ENCODE measurements around the gene PIGQ. TPM values are rescaled to one million over a fixed set of nuclear protein-coding genes. Genes with fewer than 3 reads are reported as not detected.

Gene PIGQ
- total RNA-seq, 1 donor from 2014 or later: 44.9 TPM

DNA sequence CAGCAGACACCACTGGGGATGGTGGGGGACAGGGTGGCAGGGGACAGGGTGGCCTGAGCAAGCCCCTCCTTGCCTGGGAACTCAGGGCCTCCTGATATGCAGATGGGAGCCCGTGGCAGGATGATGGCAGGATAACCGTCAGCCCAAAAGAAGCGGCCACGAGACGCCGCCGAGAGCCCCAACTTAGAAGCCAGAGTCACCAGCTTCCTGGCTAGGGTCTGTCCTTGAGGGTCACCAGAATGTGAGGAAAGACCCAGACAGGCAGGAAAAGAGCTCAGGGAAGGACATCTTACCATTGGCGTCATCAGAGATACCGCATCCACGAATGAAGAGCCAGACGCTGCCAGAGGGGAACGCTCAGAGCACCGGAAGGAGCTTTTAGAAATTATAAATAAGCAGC lies 39.5 kb downstream of the PIGQ start:
- Mint-ChIP-seq H3K4me1 (ENCODE audit: low read depth) (peaks cover 2% of the 10 kb centered on the region), H3K4me3 (ENCODE audit: low read depth) (no peak overlapping the region), H3K9me3 (no peaks in the 10 kb centered on the region), H3K27me3 (ENCODE audit: low read depth) (no peaks in the 10 kb centered on the region), H3K36me3 (ENCODE audit: low read depth) (no peaks in the 10 kb centered on the region), H3K27ac (no peak overlapping the region)
- no peak for DNase-seq (ENCODE audit: low spot score)
- intact Hi-C loops (cut with micrococcal nuclease): no loop called here

DNA sequence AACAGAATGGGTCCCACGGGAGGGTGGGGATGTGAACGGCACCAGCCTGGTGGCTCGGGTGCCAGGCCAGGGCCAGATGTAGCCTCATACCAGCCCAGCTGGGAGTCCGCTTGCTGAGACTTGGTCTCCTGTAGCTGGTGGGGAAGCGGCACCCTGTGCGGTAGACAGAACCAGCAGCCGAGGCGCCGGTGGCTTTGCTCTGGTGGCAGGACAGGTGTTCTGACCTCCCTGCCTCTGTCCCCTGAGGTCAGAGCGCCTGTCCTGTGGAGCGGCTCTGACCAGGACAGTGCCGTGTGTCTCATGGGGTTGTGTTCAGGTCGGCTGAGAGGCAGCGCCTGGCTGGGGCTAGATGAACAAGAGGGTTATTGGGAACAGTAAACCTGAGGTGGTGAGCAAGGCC lies 40.2 kb downstream of the PIGQ start:
- Mint-ChIP-seq H3K4me3 (ENCODE audit: low read depth) (no peak overlapping the region), H3K27me3 (ENCODE audit: low read depth) (no peaks in the 10 kb centered on the region), H3K4me1 (ENCODE audit: low read depth) (peaks cover 2% of the 10 kb centered on the region), H3K36me3 (ENCODE audit: low read depth) (no peaks in the 10 kb centered on the region), H3K9me3 (no peaks in the 10 kb centered on the region), H3K27ac (no peak overlapping the region)
- intact Hi-C loops (cut with micrococcal nuclease): no loop called here
- no peak for DNase-seq (ENCODE audit: low spot score)

DNA sequence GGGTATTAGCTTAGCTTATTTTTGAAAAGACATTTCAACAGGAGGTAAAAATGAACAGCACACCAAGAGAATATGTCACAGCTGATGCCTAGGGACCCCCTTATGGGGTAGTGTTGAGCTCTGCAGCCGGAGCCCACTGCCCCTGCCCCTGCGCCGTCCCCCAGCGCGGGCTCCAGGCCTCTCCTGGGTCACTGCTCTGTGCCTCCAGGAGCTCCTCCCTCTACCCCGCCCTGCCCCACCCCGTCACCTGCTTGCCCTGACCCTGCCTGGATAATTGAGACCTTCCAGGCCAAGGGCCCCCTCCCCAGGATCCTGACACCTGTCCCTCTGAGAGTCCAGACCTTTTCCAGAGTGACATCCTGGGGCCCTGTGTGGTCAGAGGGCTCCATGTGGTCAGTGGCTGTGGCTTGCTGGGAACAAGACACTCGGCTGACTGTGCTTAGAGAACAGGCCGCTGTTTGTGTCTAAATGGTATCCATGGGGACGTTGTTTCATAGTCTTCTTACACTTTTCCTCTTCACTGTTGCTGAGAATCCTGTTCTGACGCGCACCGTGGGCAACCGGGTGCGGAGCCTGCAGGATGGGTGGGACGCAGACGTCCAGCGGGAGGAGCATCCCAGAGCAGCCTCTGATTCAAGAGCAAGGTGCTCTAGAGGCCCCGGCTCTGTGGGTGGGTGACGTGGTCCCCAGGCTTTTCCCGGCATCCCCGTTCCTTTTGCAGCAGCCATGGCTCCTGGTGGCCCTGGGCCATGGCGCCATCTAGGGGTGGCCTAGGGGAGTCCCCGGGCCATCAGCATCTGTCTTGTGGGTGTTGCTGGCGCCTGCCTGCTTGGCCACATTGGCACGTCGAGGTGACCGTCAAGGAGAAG lies 41.0 kb downstream of the PIGQ start:
- Mint-ChIP-seq H3K4me1 (ENCODE audit: low read depth) (peaks cover 2% of the 10 kb centered on the region), H3K27me3 (ENCODE audit: low read depth) (no peaks in the 10 kb centered on the region), H3K4me3 (ENCODE audit: low read depth) (no peak overlapping the region), H3K27ac (no peak overlapping the region), H3K36me3 (ENCODE audit: low read depth) (no peaks in the 10 kb centered on the region), H3K9me3 (no peaks in the 10 kb centered on the region)
- intact Hi-C loops (cut with micrococcal nuclease): no loop called here
- no peak for DNase-seq (ENCODE audit: low spot score)

DNA sequence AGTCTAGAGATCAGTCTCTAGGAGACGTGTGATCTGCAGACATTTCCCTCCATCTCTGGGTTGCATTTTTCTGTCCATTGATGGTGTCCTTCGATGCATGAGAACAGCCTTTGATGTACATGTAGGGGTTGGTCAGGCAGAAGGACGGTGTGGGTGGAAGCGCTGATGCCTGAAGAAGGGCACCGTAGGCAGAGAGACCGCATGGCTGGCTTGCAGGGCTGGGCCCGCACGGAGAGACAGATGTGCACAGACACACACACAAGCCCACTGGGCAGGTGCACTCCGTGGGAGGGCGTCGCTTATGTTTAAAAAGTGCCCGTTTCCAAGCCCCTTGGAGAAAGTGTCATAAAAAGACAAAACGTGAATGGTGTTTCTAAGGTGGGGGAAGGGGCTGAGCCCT lies 45.4 kb downstream of the PIGQ start:
- Mint-ChIP-seq H3K4me1 (ENCODE audit: low read depth) (peaks cover 2% of the 10 kb centered on the region), H3K36me3 (ENCODE audit: low read depth) (no peaks in the 10 kb centered on the region), H3K9me3 (no peaks in the 10 kb centered on the region), H3K27ac (no peak overlapping the region), H3K27me3 (ENCODE audit: low read depth) (no peaks in the 10 kb centered on the region), H3K4me3 (ENCODE audit: low read depth) (no peak overlapping the region)
- no peak for DNase-seq (ENCODE audit: low spot score)
- intact Hi-C loops (cut with micrococcal nuclease): no loop called here

DNA sequence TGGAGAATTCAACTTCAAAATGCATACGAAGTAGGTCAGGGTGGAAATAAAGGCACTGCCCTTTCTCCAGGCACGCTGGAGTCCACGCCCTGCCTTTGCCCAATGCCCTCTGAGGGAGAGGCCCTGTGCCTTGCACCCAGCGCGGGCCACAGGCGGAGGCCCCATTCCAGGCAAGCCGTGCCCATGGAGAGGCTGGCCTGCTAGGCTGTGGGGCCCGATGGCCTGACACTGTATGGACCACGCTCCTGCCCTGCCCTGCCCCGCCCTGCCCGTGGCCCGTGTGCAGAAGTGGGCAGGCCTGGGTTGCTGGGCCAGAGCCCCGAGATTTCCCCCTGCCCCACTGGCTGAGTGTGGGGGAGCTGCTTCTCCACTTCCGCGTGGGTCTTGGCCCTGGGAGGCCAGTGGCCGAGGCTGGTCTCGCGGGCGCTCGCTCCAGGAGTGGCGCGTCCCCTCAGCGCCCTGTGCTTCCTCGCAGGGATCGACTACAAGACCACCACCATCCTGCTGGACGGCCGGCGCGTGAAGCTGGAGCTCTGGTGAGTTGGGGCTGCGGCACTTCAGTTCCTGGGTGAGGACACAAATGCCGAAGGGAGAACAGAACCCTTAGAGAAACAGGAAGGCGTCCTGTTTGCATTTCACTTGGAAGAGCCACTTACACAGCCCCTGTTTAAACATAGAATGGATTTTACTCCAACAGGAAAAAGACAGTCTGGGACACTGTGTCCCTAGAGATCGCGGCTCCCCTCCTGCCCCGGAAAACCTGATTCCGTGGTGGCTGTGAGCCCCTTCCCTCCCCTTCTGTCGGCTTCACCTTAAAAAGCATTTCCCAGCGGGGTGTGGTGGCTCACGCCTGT lies 47.2 kb downstream of the PIGQ start:
- no peak overlapping the region for H3K4me3 Mint-ChIP-seq (ENCODE audit: low read depth)
- intact Hi-C loops (cut with micrococcal nuclease): no loop called here
- H3K27me3 Mint-ChIP-seq (ENCODE audit: low read depth): no peaks in the 10 kb centered on the region

DNA sequence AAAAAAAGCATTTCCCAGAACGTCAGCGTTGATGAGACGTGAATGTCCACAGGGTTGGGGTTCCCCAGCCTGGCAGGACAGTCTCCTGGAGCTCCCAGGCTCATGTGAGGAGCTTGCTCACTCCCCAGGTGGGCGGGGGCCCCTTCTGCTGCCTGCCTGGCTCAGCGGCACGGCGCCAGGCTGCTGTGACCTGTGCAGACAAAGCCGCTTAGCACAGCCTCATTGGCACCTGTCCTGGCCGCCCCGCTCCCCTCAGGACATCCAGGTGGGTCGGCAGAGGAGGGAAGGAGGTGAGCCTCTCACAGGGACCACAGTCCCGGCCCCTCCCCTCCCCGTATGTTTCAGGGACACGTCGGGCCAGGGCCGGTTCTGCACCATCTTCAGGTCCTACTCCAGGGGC lies 48.1 kb downstream of the PIGQ start:
- no peak overlapping the region for H3K4me3 Mint-ChIP-seq (ENCODE audit: low read depth)
- H3K27me3 Mint-ChIP-seq (ENCODE audit: low read depth): no peaks in the 10 kb centered on the region
- intact Hi-C loops (cut with micrococcal nuclease): no loop called here
- no peaks in the 10 kb centered on the region for H3K36me3 Mint-ChIP-seq (ENCODE audit: low read depth)
- DNase-seq (ENCODE audit: low spot score): no peak
- H3K4me1 Mint-ChIP-seq (ENCODE audit: low read depth): no peaks in the 10 kb centered on the region
- no peaks in the 10 kb centered on the region for H3K9me3 Mint-ChIP-seq
- no peak overlapping the region for H3K27ac Mint-ChIP-seq

More for the DNA sequence above, 47.2 kb downstream of the PIGQ start:
- Mint-ChIP-seq H3K9me3 (no peaks in the 10 kb centered on the region), H3K27ac (no peak overlapping the region), H3K36me3 (ENCODE audit: low read depth) (no peaks in the 10 kb centered on the region), H3K4me1 (ENCODE audit: low read depth) (no peaks in the 10 kb centered on the region)
- no peak for DNase-seq (ENCODE audit: low spot score)

DNA sequence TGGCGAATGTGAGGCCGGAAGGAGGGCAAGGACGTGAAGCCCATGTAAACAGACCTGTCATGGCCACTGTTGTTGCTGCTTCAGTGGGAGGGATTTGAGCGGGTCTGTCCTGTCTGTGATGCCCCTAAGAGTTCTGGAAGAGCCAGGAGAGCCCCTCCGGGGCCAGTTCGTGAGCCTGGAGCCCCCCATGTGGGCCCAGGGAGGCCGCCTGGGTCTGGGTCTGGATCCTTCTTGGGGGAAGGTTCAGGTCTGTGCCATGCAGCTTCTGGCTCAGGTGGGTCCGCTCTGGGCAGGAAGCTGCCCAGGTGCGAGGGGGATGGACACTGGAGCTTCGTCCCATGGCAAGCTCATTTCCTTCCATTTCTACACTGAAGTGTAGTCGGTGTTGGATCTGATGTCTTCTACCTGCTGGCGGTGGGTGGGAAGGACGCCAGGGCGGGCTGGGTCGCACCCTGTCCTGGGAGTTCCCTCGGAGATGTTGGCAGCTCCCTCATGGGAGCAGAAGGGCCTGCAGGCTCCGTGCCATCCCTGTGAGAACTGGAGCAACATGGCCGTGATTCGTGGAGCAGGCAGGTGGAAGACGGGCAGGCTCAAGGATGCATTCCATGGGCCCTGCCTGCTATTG lies 49.8 kb downstream of the PIGQ start:
- no peak for DNase-seq (ENCODE audit: low spot score)
- H3K4me1 Mint-ChIP-seq (ENCODE audit: low read depth): no peaks in the 10 kb centered on the region
- H3K4me3 Mint-ChIP-seq (ENCODE audit: low read depth): no peak overlapping the region
- intact Hi-C loops (cut with micrococcal nuclease): no loop called here
- no peak overlapping the region for H3K27ac Mint-ChIP-seq
- H3K27me3 Mint-ChIP-seq (ENCODE audit: low read depth): no peaks in the 10 kb centered on the region
- H3K9me3 Mint-ChIP-seq: no peaks in the 10 kb centered on the region
- no peaks in the 10 kb centered on the region for H3K36me3 Mint-ChIP-seq (ENCODE audit: low read depth)

DNA sequence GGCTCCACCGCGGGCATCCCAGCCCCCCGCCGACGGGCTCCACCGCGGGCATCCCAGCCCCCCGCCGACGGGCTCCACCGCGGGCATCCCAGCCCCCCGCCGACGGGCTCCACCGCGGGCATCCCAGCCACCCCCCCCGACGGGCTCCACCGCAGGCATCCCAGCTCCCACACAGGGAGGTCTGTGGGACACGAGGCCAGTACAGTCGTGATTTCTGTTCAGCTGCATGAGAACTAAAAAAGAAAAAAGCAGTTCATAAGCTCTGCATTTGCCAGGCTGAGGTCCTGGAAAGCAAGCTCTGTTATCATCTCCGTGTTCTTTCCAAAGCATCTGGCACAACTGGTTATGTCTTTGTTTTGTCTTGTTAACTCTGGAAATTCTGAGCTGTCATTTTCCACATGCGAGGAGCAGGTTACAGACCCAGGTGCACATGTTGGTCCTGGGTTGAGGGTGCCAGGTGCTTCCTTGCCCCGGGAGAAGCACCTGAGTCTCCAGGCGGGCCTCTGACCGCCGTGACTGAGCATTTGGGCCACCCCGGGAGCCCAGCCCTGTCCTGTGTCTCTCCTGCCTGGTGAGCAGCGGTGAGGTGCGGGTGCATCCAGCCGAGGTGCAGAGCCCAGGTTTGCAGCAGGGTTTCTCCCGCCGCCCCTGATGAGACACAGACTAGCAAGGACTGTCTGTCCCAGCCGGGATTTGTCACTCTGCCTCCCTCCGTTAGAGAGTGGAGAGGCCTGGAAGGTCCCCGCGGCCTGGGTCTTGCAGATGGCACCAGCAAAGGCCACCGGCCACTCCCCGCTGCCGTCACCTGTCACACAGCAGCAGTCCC lies 51.1 kb downstream of the PIGQ start:
- Mint-ChIP-seq H3K4me3 (ENCODE audit: low read depth) (no peak overlapping the region), H3K9me3 (no peaks in the 10 kb centered on the region), H3K36me3 (ENCODE audit: low read depth) (no peaks in the 10 kb centered on the region), H3K27me3 (ENCODE audit: low read depth) (no peaks in the 10 kb centered on the region), H3K4me1 (ENCODE audit: low read depth) (no peaks in the 10 kb centered on the region), H3K27ac (no peak overlapping the region)
- intact Hi-C loops (cut with micrococcal nuclease): no loop called here
- no peak for DNase-seq (ENCODE audit: low spot score)

DNA sequence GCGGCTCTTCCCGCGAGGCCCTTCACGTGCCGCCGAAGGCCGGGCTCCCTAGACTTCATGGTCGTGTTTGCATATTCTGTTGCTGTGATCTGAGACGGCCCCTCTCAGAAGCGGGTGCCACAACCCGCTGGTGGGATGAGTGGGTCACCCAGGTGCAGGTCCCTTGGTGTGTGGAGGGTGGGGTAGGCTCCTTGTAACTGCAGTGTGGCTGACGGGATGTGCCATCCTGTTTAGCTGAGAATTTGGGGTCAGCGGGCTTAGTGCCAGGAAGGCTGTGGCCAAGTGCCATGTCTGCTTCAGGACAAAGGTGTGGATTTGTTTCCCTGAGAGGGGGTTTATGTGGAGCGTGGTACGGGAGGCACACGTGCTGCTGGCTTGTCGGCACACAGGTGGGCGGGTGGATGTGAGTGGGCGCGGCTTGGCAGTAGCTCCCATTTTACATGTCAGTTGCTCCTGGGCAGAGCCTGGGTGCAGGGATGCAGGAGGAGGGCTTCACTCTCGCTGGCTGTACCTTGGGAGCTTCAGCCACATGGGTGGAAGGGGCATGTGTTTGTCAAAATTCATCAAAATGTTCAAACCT lies 51.8 kb downstream of the PIGQ start:
- no peaks in the 10 kb centered on the region for H3K36me3 Mint-ChIP-seq (ENCODE audit: low read depth)
- no peaks in the 10 kb centered on the region for H3K9me3 Mint-ChIP-seq
- no peaks in the 10 kb centered on the region for H3K27me3 Mint-ChIP-seq (ENCODE audit: low read depth)
- intact Hi-C loops (cut with micrococcal nuclease): no loop called here
- H3K4me3 Mint-ChIP-seq (ENCODE audit: low read depth): no peak overlapping the region
- H3K4me1 Mint-ChIP-seq (ENCODE audit: low read depth): no peaks in the 10 kb centered on the region
- no peak for DNase-seq (ENCODE audit: low spot score)
- H3K27ac Mint-ChIP-seq: no peak overlapping the region

DNA sequence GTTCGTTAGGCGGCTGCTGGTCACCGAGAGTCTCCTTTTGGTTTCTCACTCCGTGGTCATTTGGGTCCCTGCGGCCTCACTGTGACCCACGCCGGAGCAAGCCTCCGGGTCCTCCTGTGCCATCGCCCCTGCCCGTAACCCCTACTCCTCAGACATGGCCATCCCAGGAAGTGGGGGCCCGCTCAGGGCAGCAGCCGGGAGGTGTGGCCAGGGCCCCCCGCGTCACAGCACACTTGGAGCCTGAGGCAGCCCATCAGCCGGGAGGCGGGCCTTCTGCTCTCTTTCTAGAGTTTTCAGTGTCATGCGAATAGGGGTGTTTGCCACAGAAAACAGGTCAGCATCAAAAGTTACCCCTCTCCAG lies 53.1 kb downstream of the PIGQ start:
- H3K27me3 Mint-ChIP-seq (ENCODE audit: low read depth): no peaks in the 10 kb centered on the region
- no peaks in the 10 kb centered on the region for H3K9me3 Mint-ChIP-seq
- no peak for DNase-seq (ENCODE audit: low spot score)
- no peaks in the 10 kb centered on the region for H3K4me1 Mint-ChIP-seq (ENCODE audit: low read depth)
- no peak overlapping the region for H3K4me3 Mint-ChIP-seq (ENCODE audit: low read depth)
- intact Hi-C loops (cut with micrococcal nuclease): no loop called here
- H3K36me3 Mint-ChIP-seq (ENCODE audit: low read depth): no peaks in the 10 kb centered on the region
- no peak overlapping the region for H3K27ac Mint-ChIP-seq

DNA sequence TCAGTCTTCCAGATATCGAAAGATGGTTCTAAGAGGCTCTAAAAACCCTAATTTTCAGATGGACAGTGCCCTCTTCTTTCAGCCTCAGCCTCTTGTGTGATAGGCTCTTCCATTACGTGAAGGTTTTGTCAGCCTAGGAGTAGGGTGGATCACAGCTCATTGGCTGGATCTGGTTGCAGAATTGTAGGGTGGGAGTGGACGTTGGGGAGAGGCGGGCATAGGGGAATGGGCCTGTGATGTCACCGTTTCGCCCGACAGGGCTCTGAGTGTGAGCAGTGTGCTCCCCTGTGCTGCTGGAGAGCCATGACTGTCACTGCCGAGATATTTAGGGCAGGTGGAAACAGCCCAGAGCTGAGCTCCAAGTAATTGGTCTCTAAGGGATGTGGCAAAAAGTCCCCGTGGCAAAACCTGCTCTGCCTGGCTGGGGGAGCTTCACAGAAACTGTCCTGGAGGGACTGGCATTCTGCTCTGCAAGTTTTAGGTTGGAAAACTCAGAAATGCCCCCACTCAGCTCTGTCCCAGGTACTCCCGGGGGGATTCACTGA lies 54.8 kb downstream of the PIGQ start:
- Mint-ChIP-seq H3K9me3 (no peaks in the 10 kb centered on the region), H3K36me3 (ENCODE audit: low read depth) (no peaks in the 10 kb centered on the region), H3K27me3 (ENCODE audit: low read depth) (no peaks in the 10 kb centered on the region), H3K4me1 (ENCODE audit: low read depth) (no peaks in the 10 kb centered on the region), H3K27ac (no peak overlapping the region), H3K4me3 (ENCODE audit: low read depth) (no peak overlapping the region)
- intact Hi-C loops (cut with micrococcal nuclease): no loop called here
- DNase-seq (ENCODE audit: low spot score): no peak

Data from activated T-helper 2 cell treated with anti-CD3 and anti-CD28 coated beads, Interferon-gamma antibody, Interleukin-2, Interleukin-4, amounts not matched to agents 10 μg/mL and 5 μg/mL and 100 μg/mL, durations not matched to agents 14 hours and 24 hours and 36 hours (primary cell).